ENCODE data around the gene MKKS.

DNA sequence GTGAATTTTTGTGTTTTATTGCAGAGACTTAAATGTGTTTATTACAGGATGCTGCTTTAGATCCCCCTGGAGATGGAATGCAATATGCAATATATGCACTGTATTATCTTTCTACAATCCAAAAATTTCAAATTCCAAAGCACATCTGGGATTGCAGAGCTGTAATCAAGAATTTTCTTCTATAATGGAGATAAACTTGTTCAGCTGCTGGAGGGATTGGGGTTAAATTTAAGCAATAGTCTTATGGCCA lies 66.4 kb downstream of the MKKS start:
- TF ChIP-seq, protein P1, sequence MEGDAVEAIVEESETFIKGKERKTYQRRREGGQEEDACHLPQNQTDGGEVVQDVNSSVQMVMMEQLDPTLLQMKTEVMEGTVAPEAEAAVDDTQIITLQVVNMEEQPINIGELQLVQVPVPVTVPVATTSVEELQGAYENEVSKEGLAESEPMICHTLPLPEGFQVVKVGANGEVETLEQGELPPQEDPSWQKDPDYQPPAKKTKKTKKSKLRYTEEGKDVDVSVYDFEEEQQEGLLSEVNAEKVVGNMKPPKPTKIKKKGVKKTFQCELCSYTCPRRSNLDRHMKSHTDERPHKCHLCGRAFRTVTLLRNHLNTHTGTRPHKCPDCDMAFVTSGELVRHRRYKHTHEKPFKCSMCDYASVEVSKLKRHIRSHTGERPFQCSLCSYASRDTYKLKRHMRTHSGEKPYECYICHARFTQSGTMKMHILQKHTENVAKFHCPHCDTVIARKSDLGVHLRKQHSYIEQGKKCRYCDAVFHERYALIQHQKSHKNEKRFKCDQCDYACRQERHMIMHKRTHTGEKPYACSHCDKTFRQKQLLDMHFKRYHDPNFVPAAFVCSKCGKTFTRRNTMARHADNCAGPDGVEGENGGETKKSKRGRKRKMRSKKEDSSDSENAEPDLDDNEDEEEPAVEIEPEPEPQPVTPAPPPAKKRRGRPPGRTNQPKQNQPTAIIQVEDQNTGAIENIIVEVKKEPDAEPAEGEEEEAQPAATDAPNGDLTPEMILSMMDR (IDR thresholded peaks at IDR 0.05 in 8 of 11, conservative IDR thresholded peaks at IDR 0.05 in 3 of 11): no peak
- TF ChIP-seq POLR2A (IDR thresholded peaks at IDR 0.05): no peak
